ENCODE data around the gene GPR26. TPM values are rescaled to one million over a fixed set of nuclear protein-coding genes. Genes with fewer than 3 reads are reported as not detected.

The GPR26 gene
- total and polyA plus RNA-seq, 2 donors (not counting 1 experiment from before 2014, with no cell fraction given): not detected

DNA sequence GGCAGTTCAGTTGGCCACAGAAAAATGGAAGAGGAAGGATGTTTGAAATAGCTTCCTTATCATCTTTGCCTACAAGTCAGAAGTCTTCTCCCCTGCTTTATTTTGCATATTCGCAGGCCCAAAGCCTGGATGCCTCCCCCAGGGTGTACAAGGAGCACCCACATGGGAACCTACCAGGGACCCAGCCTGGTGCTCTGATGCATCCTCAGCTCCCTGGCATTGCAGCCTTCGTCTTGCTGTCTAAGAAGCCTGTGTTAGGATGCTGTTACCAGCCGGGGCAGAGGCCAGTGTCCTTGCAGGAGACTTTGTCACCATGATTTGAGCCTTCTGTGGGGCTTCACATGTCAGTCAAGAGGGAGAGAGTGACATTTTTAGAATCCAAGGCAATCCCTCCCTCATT, 27.0 kb upstream of the GPR26 start:
- H3K36me3 ChIP-seq (replicated peaks in 1 of 2; ENCODE audit: control extremely low read depth in 1 of 2, control insufficient read depth in 1 of 2, extremely low read depth in 1 of 2, insufficient read depth in 2 of 2, low read length in 1 of 2): no peaks in the 10 kb centered on the region
- peaks cover 0 to 4% (median 2%) of the 10 kb centered on the region in 4 experiments for H3K27me3 ChIP-seq (replicated peaks in 1 of 4; ENCODE audit: control extremely low read depth in 1 of 4, control insufficient read depth in 3 of 4, insufficient read depth in 4 of 4, low read length in 3 of 4)
- H2AFZ ChIP-seq (ENCODE audit: insufficient read depth, low read depth, low read length, poor library complexity, severe bottlenecking): no peak overlapping the region
- ChIA-PET POLR2A (no interaction called here), CTCF (no interaction called here)
- 92% methylated on average over 1 of the region's 3 CpGs for WGBS (ENCODE audit: insufficient coverage)
- H3K4me3 ChIP-seq (ENCODE audit: control extremely low read depth in 1 of 5, extremely low read depth in 1 of 5, insufficient read depth in 1 of 5, low read depth in 2 of 5, low read length in 4 of 5): no peak overlapping the region
- DNase-seq: no peak
- no peak overlapping the region for H3K27ac Mint-ChIP-seq
- H3K27ac ChIP-seq (ENCODE audit: low read length in 2 of 2): no peak overlapping the region
- H3K9ac ChIP-seq (ENCODE audit: low read length): no peak overlapping the region
- no peaks in the 10 kb centered on the region for H4K20me1 ChIP-seq (ENCODE audit: control insufficient read depth, insufficient read depth, low read length, poor library complexity, severe bottlenecking)
- intact Hi-C loops (cut with micrococcal nuclease): no loop called here
- H3K4me2 ChIP-seq (replicated peaks; ENCODE audit: low read depth, low read length, poor library complexity, severe bottlenecking): no peak overlapping the region
- H3K79me2 ChIP-seq (ENCODE audit: control insufficient read depth, insufficient read depth, low read length): no peaks in the 10 kb centered on the region
- no peaks in the 10 kb centered on the region for H3K9me3 Mint-ChIP-seq (ENCODE audit: insufficient read depth)
- H3K9me3 ChIP-seq (ENCODE audit: control extremely low read depth in 1 of 3, control insufficient read depth in 2 of 3, insufficient read depth in 1 of 3, low read length in 2 of 3): peaks cover 0 to 3% (median 0%) of the 10 kb centered on the region in 3 donors
- no peaks in the 10 kb centered on the region for H3K4me1 Mint-ChIP-seq
- no peaks in the 10 kb centered on the region for H3K4me1 ChIP-seq (ENCODE audit: control insufficient read depth in 2 of 2, insufficient read depth in 2 of 2, low read length in 2 of 2)
- ATAC-seq (ENCODE audit: low read depth): no peak
- TF ChIP-seq EZH2 (IDR thresholded peaks at IDR 0.05; ENCODE audit: borderline replicate concordance, insufficient read depth, low read depth, low read length, poor library complexity, severe bottlenecking) (no peak), CTCF (IDR thresholded peaks at IDR 0.05) (no peak)
- H3K27me3 Mint-ChIP-seq: peaks cover 22% of the 10 kb centered on the region
- no peak overlapping the region for H3K4me3 Mint-ChIP-seq

DNA sequence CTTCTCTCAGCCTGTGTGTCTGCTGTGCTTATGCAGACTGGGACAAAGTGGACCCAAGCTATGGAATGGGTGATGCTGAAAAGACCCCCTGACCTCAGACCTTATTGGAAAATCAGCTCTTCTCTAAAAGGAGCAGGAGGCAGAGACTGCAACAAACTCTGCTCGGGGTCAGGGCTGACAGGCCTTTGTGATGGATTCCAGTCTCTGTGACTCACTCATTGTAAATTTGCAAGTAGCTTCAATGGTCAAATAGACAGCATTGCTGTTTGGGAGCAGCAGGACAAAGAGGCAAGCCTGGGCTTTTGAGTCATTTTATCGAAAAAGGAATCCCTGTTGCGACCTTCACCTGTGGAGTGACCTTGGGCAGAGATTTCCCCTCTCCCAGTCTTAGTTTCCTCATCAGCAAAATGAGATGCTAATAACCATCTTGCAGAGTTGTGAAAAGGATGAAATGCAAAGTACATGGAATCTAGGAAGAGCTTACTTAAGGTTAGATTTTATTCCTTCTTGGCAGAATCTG, 26.1 kb upstream of the GPR26 start:
- ChIA-PET POLR2A (no interaction called here), CTCF (no interaction called here)
- intact Hi-C loops (cut with micrococcal nuclease): no loop called here
- H3K9me3 Mint-ChIP-seq (ENCODE audit: insufficient read depth): no peaks in the 10 kb centered on the region
- Histone ChIP-seq H3K9ac (ENCODE audit: low read length) (no peak overlapping the region), H3K9me3 (ENCODE audit: control extremely low read depth in 1 of 3, control insufficient read depth in 2 of 3, insufficient read depth in 1 of 3, low read length in 2 of 3) (peaks cover 0 to 2% (median 0%) of the 10 kb centered on the region in 3 donors), H3K36me3 (replicated peaks in 1 of 2; ENCODE audit: control extremely low read depth in 1 of 2, control insufficient read depth in 1 of 2, extremely low read depth in 1 of 2, insufficient read depth in 2 of 2, low read length in 1 of 2) (no peaks in the 10 kb centered on the region), H3K4me2 (replicated peaks; ENCODE audit: low read depth, low read length, poor library complexity, severe bottlenecking) (no peak overlapping the region), H3K4me1 (ENCODE audit: control insufficient read depth in 2 of 2, insufficient read depth in 2 of 2, low read length in 2 of 2) (no peaks in the 10 kb centered on the region), H4K20me1 (ENCODE audit: control insufficient read depth, insufficient read depth, low read length, poor library complexity, severe bottlenecking) (no peaks in the 10 kb centered on the region), H3K4me3 (ENCODE audit: control extremely low read depth in 1 of 5, extremely low read depth in 1 of 5, insufficient read depth in 1 of 5, low read depth in 2 of 5, low read length in 4 of 5) (no peak overlapping the region), H3K27ac (ENCODE audit: low read length in 2 of 2) (no peak overlapping the region), H2AFZ (ENCODE audit: insufficient read depth, low read depth, low read length, poor library complexity, severe bottlenecking) (no peak overlapping the region), H3K27me3 (replicated peaks in 1 of 4; ENCODE audit: control extremely low read depth in 1 of 4, control insufficient read depth in 3 of 4, insufficient read depth in 4 of 4, low read length in 3 of 4) (peaks cover 0 to 4% (median 2%) of the 10 kb centered on the region in 4 experiments), H3K79me2 (ENCODE audit: control insufficient read depth, insufficient read depth, low read length) (no peaks in the 10 kb centered on the region)
- no peaks in the 10 kb centered on the region for H3K4me1 Mint-ChIP-seq
- no peak overlapping the region for H3K4me3 Mint-ChIP-seq
- WGBS (ENCODE audit: insufficient coverage): 59% methylated on average over 3 of the region's 3 CpGs
- DNase-seq: no peak
- ATAC-seq (ENCODE audit: low read depth): no peak
- TF ChIP-seq CTCF (IDR thresholded peaks at IDR 0.05): no peak
- no peak for TF ChIP-seq EZH2 (IDR thresholded peaks at IDR 0.05; ENCODE audit: borderline replicate concordance, insufficient read depth, low read depth, low read length, poor library complexity, severe bottlenecking)
- H3K27me3 Mint-ChIP-seq: peaks cover 24% of the 10 kb centered on the region
- H3K27ac Mint-ChIP-seq: no peak overlapping the region

Data from B cell (primary cell).